Sigmoid colon (tissue), 7 donors: ENCODE results near the gene FOXG1. TPM values are rescaled to one million over a fixed set of nuclear protein-coding genes. Genes with fewer than 3 reads are reported as not detected.

ENCODE experiments used
- DNase-seq: peaks from one replicate; pipeline ENCODE4 v3.0.0-alpha.2; 2019
- H3K27ac ChIP-seq, 4 donors: fragments of 200-600 bp; sonication (generic); one replicate each; pipeline ENCODE4 v1.5.1; 2016 to 2019; ENCODE audit warnings: mild to moderate bottlenecking in 1 of 4
- H3K27me3 ChIP-seq, 3 donors: fragments of 200-600 bp; sonication (generic); one replicate each; pipeline ENCODE4 v1.5.1; 2019; ENCODE audit warnings: mild to moderate bottlenecking in 1 of 3
- H3K36me3 ChIP-seq, 4 donors: fragments of 200-600 bp; sonication (generic); one replicate each; pipeline ENCODE4 v1.5.1; 2016 to 2019
- H3K4me1 ChIP-seq, 4 donors: fragments of 200-600 bp; sonication (generic); one replicate each; pipeline ENCODE4 v1.5.1; 2017 to 2019
- H3K4me3 ChIP-seq, 4 donors: fragments of 200-600 bp; sonication (generic); one replicate each; pipeline ENCODE4 v1.5.1; 2017 to 2019; ENCODE audit warnings: mild to moderate bottlenecking in 2 of 4, moderate library complexity in 1 of 4
- H3K9me3 ChIP-seq, 4 donors: fragments of 200-600 bp in 3 of 4; sonication (generic) in 3 of 4; one replicate each; pipeline versions ENCODE4 v1.5.1 to v1.6.1; 2013 to 2019
- CTCF ChIP-seq, 4 experiments: fragments of 450-650 bp in 3 of 4; fragments of 200-600 bp in 1 of 4; IDR thresholded peaks; one replicate each; pipeline ENCODE4 v1.5.1; 2016 to 2019; ENCODE audit warnings: antibody characterized with exemption in 4 of 4, mild to moderate bottlenecking in 3 of 4, moderate library complexity in 2 of 4
- EP300 ChIP-seq, 4 donors: sonication (generic); formaldehyde crosslinking; IDR thresholded peaks; one replicate each; pipeline ENCODE4 v1.6.1; 2017; ENCODE audit warnings: antibody characterized with exemption in 4 of 4
- POLR2A ChIP-seq, 2 donors: fragments of 450-650 bp; IDR thresholded peaks; one replicate each; pipeline ENCODE4 v1.6.1; 2016; ENCODE audit warnings: antibody characterized with exemption in 2 of 2, mild to moderate bottlenecking in 2 of 2, moderate library complexity in 2 of 2
- POLR2AphosphoS5 ChIP-seq, 4 donors: sonication (generic); formaldehyde crosslinking; IDR thresholded peaks; one replicate each; pipeline ENCODE4 v1.6.1; 2017; ENCODE audit warnings: antibody characterized with exemption in 4 of 4
- WGBS, 2 donors: extraction: QIAGEN DNeasy Blood & Tissue Kit; methylation state at CpG; one replicate each; pipeline ENCODE4 v1.1.7; 2013; 5-methylcytosine and 5-hydroxymethylcytosine counted together
- intact Hi-C: fragments of 100-400 bp; cut with DNase I; formaldehyde crosslinking; loops from one replicate; pipeline ENCODE4 v1.15.1; 2023
- polyA plus RNA-seq, 3 donors: library from polyadenylated mRNA; stranded (reverse); fragments of 200-250 nt; gene quantifications; one replicate each; pipeline ENCODE4 v1.2.3, GENCODE V29; 2013
- total RNA-seq, 4 donors: library from RNA; depleted of rRNA; stranded (reverse); fragments of >200 nt; gene quantifications; one replicate each; pipeline ENCODE4 v1.1.0, GENCODE V29; 2016
- donor health status: healthy with polysubstance abuse.
- donor health status: Bipolar disorder and iron deficiency.
- donor health status: healthy.

The FOXG1 gene
- total and polyA plus RNA-seq, 7 donors: 0.03 TPM; not detected in 6

- no peak for DNase-seq
- no peaks in the 10 kb centered on the region for H3K4me1 ChIP-seq
- no peak overlapping the region for H3K27ac ChIP-seq
- peaks cover 0 to 2% (median 0%) of the 10 kb centered on the region in 4 donors for H3K9me3 ChIP-seq
- no peaks in the 10 kb centered on the region for H3K36me3 ChIP-seq
- intact Hi-C loops: no loop called here
- peaks cover 0 to 10% (median 0%) of the 10 kb centered on the region in 3 donors for H3K27me3 ChIP-seq
- TF ChIP-seq POLR2AphosphoS5 (IDR thresholded peaks at IDR 0.05) (no peak), POLR2A (IDR thresholded peaks at IDR 0.05) (no peak), CTCF (IDR thresholded peaks at IDR 0.05) (no peak), EP300 (IDR thresholded peaks at IDR 0.05) (no peak)
- H3K4me3 ChIP-seq: no peak overlapping the region
Observed at GRCh38 chr14:28744126-28744525, 22.5 kb upstream of the FOXG1 start.

DNA sequence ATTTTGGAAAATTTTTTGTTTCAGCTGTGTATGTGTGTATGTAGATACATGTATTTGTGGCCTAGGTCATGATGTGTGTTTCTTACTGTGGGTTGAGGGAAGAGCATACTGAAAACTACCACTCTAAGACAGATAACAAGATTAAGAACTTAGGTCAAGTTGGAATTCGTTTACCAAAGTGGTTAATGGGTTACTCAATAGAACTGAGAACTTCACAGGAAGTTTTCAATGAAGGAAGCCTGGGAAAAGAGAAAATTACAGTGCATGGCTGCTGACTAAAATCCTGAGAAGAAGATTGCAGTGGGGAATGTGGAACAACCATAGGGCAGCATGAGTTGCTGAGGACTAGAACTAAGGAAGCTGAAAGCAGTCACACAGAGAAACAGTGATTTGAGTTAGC lies 21.4 kb upstream of the FOXG1 start:
- peaks cover 0 to 19% (median 0%) of the 10 kb centered on the region in 3 donors for H3K27me3 ChIP-seq
- TF ChIP-seq POLR2A (IDR thresholded peaks at IDR 0.05): no peak
- TF ChIP-seq POLR2AphosphoS5 (IDR thresholded peaks at IDR 0.05): no peak
- no peak for TF ChIP-seq EP300 (IDR thresholded peaks at IDR 0.05)
- no peak for TF ChIP-seq CTCF (IDR thresholded peaks at IDR 0.05)
- peaks cover 0 to 2% (median 0%) of the 10 kb centered on the region in 4 donors for H3K9me3 ChIP-seq
- H3K4me3 ChIP-seq: no peak overlapping the region
- intact Hi-C loops: no loop called here
- no peak for DNase-seq
- H3K27ac ChIP-seq: no peak overlapping the region
- 1 to 24% methylated on average over 1 of the region's 1 CpG for WGBS, 2 donors
- H3K4me1 ChIP-seq: no peaks in the 10 kb centered on the region
- no peaks in the 10 kb centered on the region for H3K36me3 ChIP-seq

GRCh38 chr14:28746247-28746646 lies 20.3 kb upstream of the FOXG1 start:
- H3K36me3 ChIP-seq: no peaks in the 10 kb centered on the region
- WGBS, 2 donors: 53 to 82% methylated on average over 1 of the region's 1 CpG
- intact Hi-C loops: no loop called here
- H3K9me3 ChIP-seq: peaks cover 0 to 2% (median 0%) of the 10 kb centered on the region in 4 donors
- H3K4me1 ChIP-seq: no peaks in the 10 kb centered on the region
- H3K4me3 ChIP-seq: no peak overlapping the region
- H3K27me3 ChIP-seq: peaks cover 0 to 28% (median 0%) of the 10 kb centered on the region in 3 donors
- H3K27ac ChIP-seq: no peak overlapping the region
- TF ChIP-seq EP300 (IDR thresholded peaks at IDR 0.05) (no peak), POLR2AphosphoS5 (IDR thresholded peaks at IDR 0.05) (no peak), POLR2A (IDR thresholded peaks at IDR 0.05) (no peak), CTCF (IDR thresholded peaks at IDR 0.05) (no peak)
- DNase-seq: no peak

DNA sequence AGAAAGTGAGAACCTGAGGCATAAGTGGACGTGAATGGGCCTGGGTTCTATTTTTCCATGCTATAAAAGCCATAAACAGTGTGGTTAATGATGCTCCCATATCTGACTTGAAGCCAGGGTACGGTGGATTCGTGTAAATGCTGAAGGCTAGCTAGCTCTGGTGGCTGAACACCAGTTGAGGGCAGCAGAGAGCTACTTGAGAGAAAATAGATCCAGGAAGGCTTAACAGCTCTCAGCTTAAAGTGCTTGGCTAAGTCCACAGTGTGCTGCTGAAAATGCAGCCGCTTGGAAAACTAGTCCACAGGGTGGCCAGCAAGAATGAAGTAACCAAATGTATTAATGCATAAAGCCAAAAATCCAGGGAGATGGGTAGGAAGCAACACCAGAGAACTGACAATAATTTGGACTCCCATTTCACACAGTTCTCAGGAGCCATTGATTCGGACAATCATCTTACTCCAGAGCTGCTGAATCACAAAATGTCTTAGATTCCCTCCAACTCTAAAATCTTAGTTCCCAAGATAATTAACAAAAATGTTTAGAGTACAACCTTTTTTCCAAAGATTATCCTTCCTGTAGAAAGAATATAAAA lies 15.0 kb upstream of the FOXG1 start:
- Histone ChIP-seq H3K4me1 (peaks cover 0 to 4% (median 0%) of the 10 kb centered on the region in 4 donors), H3K36me3 (no peaks in the 10 kb centered on the region), H3K27me3 (peaks cover 5 to 68% (median 21%) of the 10 kb centered on the region in 3 donors), H3K9me3 (peaks cover 0 to 2% (median 0%) of the 10 kb centered on the region in 4 donors), H3K27ac (no peak overlapping the region), H3K4me3 (no peak overlapping the region)
- peak in 2 of 4 experiments; percentile 21 to 43 for TF ChIP-seq CTCF (IDR thresholded peaks at IDR 0.05)
- no peak for TF ChIP-seq POLR2AphosphoS5 (IDR thresholded peaks at IDR 0.05)
- intact Hi-C loops: loop anchor here (5.0 to 10.0 kb wide), 3 partner anchors 786 to 1523 kb away; no protein-coding TSS in a partner anchor
- no peak for DNase-seq
- 23 to 24% methylated on average over 5 of the region's 5 CpGs for WGBS, 2 donors
